K562 (cell line): Measurements from ENCODE around the gene RPS6KL1. TPM values are rescaled to one million over a fixed set of nuclear protein-coding genes. Genes with fewer than 3 reads are reported as not detected.

Source experiments
- ATAC-seq: fragments of 200-7000 bp; cut with Tn5 transposase; 3 replicates; pipeline ENCODE4 v1.9.1; 2020; ENCODE audit warnings: moderate library complexity
- BruUV-seq: library from RNA; stranded (reverse); fragments of 400-500 nt; replicated peaks from 2 replicates; lab custom pipeline; 2021; lab: Mats Ljungman, UMichigan
- CTCF ChIA-PET: fragments of 300-600 bp; formaldehyde crosslinking; extraction: SDS; loops from one replicate; lab custom pipeline; 2021; ENCODE audit warnings: low intra/inter-chr PET ratio; lab: Yijun Ruan, JAX
- POLR2A ChIA-PET: fragments of 300-600, 350-650 bp; sonication (Branson Sonifier 250); formaldehyde crosslinking; extraction: SDS; loops from one replicate; lab custom pipeline; 2021; ENCODE audit warnings: antibody characterized with exemption, inconsistent platforms; lab: Yijun Ruan, JAX
- DNase-seq, 4 experiments: peaks; one replicate each; pipeline versions ENCODE4 v3.0.0 to v3.0.0-alpha.2; 2011 to 2018; ENCODE audit warnings: low spot score in 3 of 4, mixed read lengths in 3 of 4; ENCODE audit errors: extremely low read depth in 1 of 4
- FAIRE-seq: peaks from 2 replicates; lab custom pipeline; 2011; peaks lifted over from hg19 to GRCh38; lab: Jason Lieb, UNC
- H2AFZ ChIP-seq: 2 replicates; pipeline ENCODE4 v1.6.0; 2011; ENCODE audit warnings: low read depth, low read length, control low read depth, inconsistent platforms
- H3K27ac ChIP-seq: fragments of 200-600 bp; 3 replicates; pipeline ENCODE4 v1.8.0; 2011; ENCODE audit warnings: low read depth, mild to moderate bottlenecking, control low read depth, inconsistent platforms, low read length, moderate library complexity, mixed read lengths; ENCODE audit errors: extremely low read depth
- H3K27me3 ChIP-seq, 2 experiments: fragments of 300-600 bp in 1 of 2; 2 replicates in 1 of 2; 3 replicates in 1 of 2; pipeline versions ENCODE4 v1.6.0 to v1.8.0; 2011; ENCODE audit warnings: inconsistent platforms in 2 of 2, low read length in 2 of 2, mild to moderate bottlenecking in 1 of 2, mixed read lengths in 1 of 2, moderate library complexity in 1 of 2; ENCODE audit not compliant: control insufficient read depth in 2 of 2, insufficient read depth in 2 of 2
- H3K36me3 ChIP-seq: fragments of 300-600 bp; 3 replicates; pipeline ENCODE4 v1.8.0; 2011; ENCODE audit warnings: mild to moderate bottlenecking, low read length, inconsistent platforms; ENCODE audit not compliant: control insufficient read depth, insufficient read depth
- H3K4me1 ChIP-seq, 2 experiments: fragments of 200-600 bp in 1 of 2; replicated peaks in 1 of 2; 2 replicates in 1 of 2; 3 replicates in 1 of 2; pipeline versions ENCODE4 v1.5.1 to v1.8.0; 2011; ENCODE audit warnings: inconsistent platforms in 2 of 2, low read length in 2 of 2, mild to moderate bottlenecking in 1 of 2, mixed read lengths in 1 of 2, moderate library complexity in 1 of 2; ENCODE audit not compliant: control insufficient read depth in 2 of 2, insufficient read depth in 2 of 2
- H3K4me2 ChIP-seq: 2 replicates; pipeline ENCODE4 v1.6.1; 2011; ENCODE audit warnings: low read length, control low read depth, inconsistent platforms, mixed read lengths; ENCODE audit not compliant: insufficient read depth
- H3K4me3 ChIP-seq: fragments of 200-600 bp; sonication (generic), shearing (Covaris generic); 2 replicates; pipeline ENCODE4 v1.5.1; 2016; ENCODE audit warnings: control low read depth, inconsistent platforms
- H3K79me2 ChIP-seq: fragments of 200-600 bp; 3 replicates; pipeline ENCODE4 v1.8.0; 2011; ENCODE audit warnings: low read length, inconsistent platforms; ENCODE audit not compliant: control insufficient read depth, insufficient read depth
- H3K9ac ChIP-seq, 2 experiments: 2 replicates each; pipeline versions ENCODE4 v1.6.0 to v1.6.1; 2011; ENCODE audit warnings: low read depth in 2 of 2, low read length in 2 of 2, control low read depth in 1 of 2, inconsistent platforms in 1 of 2, mild to moderate bottlenecking in 1 of 2, mixed read lengths in 1 of 2; ENCODE audit not compliant: insufficient read depth in 1 of 2
- H3K9me1 ChIP-seq: one replicate; pipeline ENCODE4 v1.6.0; 2011; ENCODE audit warnings: inconsistent platforms, mild to moderate bottlenecking, low read length, moderate library complexity; ENCODE audit not compliant: control insufficient read depth, insufficient read depth
- H3K9me3 ChIP-seq: replicated peaks from 2 replicates; pipeline ENCODE4 v1.5.1; 2011; ENCODE audit warnings: low read depth, low read length, inconsistent platforms; ENCODE audit not compliant: control insufficient read depth, insufficient read depth
- H4K20me1 ChIP-seq: replicated peaks from 2 replicates; pipeline ENCODE4 v1.6.1; 2011; ENCODE audit warnings: low read length, inconsistent platforms, mixed read lengths; ENCODE audit not compliant: control insufficient read depth, insufficient read depth
- ATF7 ChIP-seq: fragments of 450-650 bp; IDR thresholded peaks from 2 replicates; pipeline ENCODE4 v1.7.1; 2014; ENCODE audit warnings: mild to moderate bottlenecking, moderate library complexity
- CEBPB ChIP-seq: fragments of 450-650 bp; IDR thresholded peaks from 2 replicates; pipeline ENCODE4 v1.6.1; 2016; ENCODE audit warnings: missing genetic modification characterization, missing compliant biosample characterization
- EP300 ChIP-seq: IDR thresholded peaks from 2 replicates; pipeline ENCODE4 v1.6.1; 2012; ENCODE audit warnings: low read length, improper control_type of control experiment
- GTF2A2 ChIP-seq: IDR thresholded peaks from 2 replicates; pipeline ENCODE4 v1.6.1; 2016; ENCODE audit warnings: mild to moderate bottlenecking, missing genetic modification characterization, missing compliant biosample characterization
- HDAC8 ChIP-seq: fragments of 450-650 bp; IDR thresholded peaks from 2 replicates; pipeline ENCODE4 v1.6.1; 2016; ENCODE audit warnings: mild to moderate bottlenecking, missing genetic modification characterization, moderate library complexity, missing compliant biosample characterization
- HMBOX1 ChIP-seq: sonication (generic); IDR thresholded peaks from 2 replicates; pipeline ENCODE4 v1.6.1; 2016
- KHSRP ChIP-seq: fragments of 450-650 bp; IDR thresholded peaks from 2 replicates; pipeline ENCODE4 v1.6.1; 2017
- PURB ChIP-seq: sonication (generic); formaldehyde crosslinking; IDR thresholded peaks from 2 replicates; pipeline ENCODE4 v1.9.0; 2021; ENCODE audit warnings: low read depth, mild to moderate bottlenecking, missing genetic modification reagents
- RFX5 ChIP-seq: IDR thresholded peaks from 2 replicates; pipeline ENCODE4 v1.6.1; 2011; ENCODE audit warnings: low read depth, mild to moderate bottlenecking, improper control_type of control experiment, low read length
- SIX5 ChIP-seq, 2 experiments: IDR thresholded peaks; 2 replicates each; pipeline ENCODE4 v1.6.1; 2011; ENCODE audit warnings: low read length in 2 of 2, borderline replicate concordance in 1 of 2, low read depth in 1 of 2, mild to moderate bottlenecking in 1 of 2, moderate library complexity in 1 of 2; ENCODE audit not compliant: insufficient read depth in 1 of 2
- STAG1 ChIP-seq: sonication (generic); formaldehyde crosslinking; IDR thresholded peaks from 2 replicates; pipeline ENCODE4 v1.5.0; 2020; ENCODE audit warnings: missing genetic modification reagents, borderline replicate concordance
- ZBTB2 ChIP-seq: fragments of 450-650 bp; IDR thresholded peaks from 2 replicates; pipeline ENCODE4 v1.6.1; 2016; ENCODE audit warnings: antibody characterized with exemption
- ZC3H4 ChIP-seq: sonication (generic); formaldehyde crosslinking; IDR thresholded peaks from 2 replicates; pipeline ENCODE4 v1.9.0; 2021; ENCODE audit warnings: missing genetic modification reagents, borderline replicate concordance
- ZNF174 ChIP-seq: fragments of 250-450 bp; sonication (Bioruptor Pico); IDR thresholded peaks from 2 replicates; pipeline ENCODE4 v1.4.0; 2020; ENCODE audit warnings: mild to moderate bottlenecking
- WGBS: fragments of 100-300 bp; shearing (Covaris generic); methylation state at CpG from one replicate; pipeline ENCODE4 v1.1.6; 2016; ENCODE audit warnings: low coverage, mixed read lengths; ENCODE audit not compliant: insufficient coverage; ENCODE audit errors: missing lambda C conversion rate; 5-methylcytosine and 5-hydroxymethylcytosine counted together
- in situ Hi-C: fragments of 300-500 bp; cut with MboI; formaldehyde crosslinking; loops from 4 replicates; pipeline ENCODE4 v1.15.0; 2018; ENCODE audit warnings: inconsistent platforms, mixed read lengths
- intact Hi-C: fragments of 100-400 bp; cut with micrococcal nuclease; formaldehyde crosslinking; loops from 2 replicates; pipeline ENCODE4 v1.14.2; 2022
- polyA plus RNA-seq, 8 experiments: library from polyadenylated mRNA; depleted of rRNA in 4 of 8; stranded (reverse) in 5 of 8; unstranded in 3 of 8; fragments of >200 nt; fragmentation: Nextera tagmentation in 2 of 8; fragmentation: Illumina TruSeq in 1 of 8; extraction: Ambion mirVana in 2 of 8; extraction: Trizol in 1 of 8; gene quantifications; 2 replicates each; pipeline versions ENCODE4 v1.2.1 to v1.2.3, GENCODE V29; 2011 to 2014; ENCODE audit warnings: inconsistent platforms in 1 of 8, missing spikeins in 1 of 8
- total RNA-seq, 7 experiments: library from RNA; depleted of rRNA in 6 of 7; stranded (reverse); fragments of >200 nt in 6 of 7; fragmentation: Illumina TruSeq in 2 of 7; extraction: Trizol in 2 of 7; gene quantifications; 2 replicates each; pipeline versions ENCODE4 v1.2.1 to v1.2.3, GENCODE V29; 2011 to 2021; ENCODE audit warnings: low replicate concordance in 1 of 7
- TF ChIP-seq, protein P1 (sequence below): fragments of 450-650 bp; IDR thresholded peaks from 2 replicates; pipeline ENCODE4 v1.6.1; 2017; ENCODE audit warnings: antibody characterized with exemption
- TF ChIP-seq, protein P2 (sequence below): fragments of 250-450 bp; sonication (Bioruptor Pico); IDR thresholded peaks from 2 replicates; pipeline ENCODE4 v1.8.0; 2022; ENCODE audit warnings: moderate library complexity, mild to moderate bottlenecking, inconsistent platforms

RPS6KL1 gene
- total and polyA plus RNA-seq, 9 of the 15 experiments (the other 6 are each of a cell fraction or from before 2014, with no cell fraction given) = 0.91 to 15.5 (median 8.1) TPM

DNA sequence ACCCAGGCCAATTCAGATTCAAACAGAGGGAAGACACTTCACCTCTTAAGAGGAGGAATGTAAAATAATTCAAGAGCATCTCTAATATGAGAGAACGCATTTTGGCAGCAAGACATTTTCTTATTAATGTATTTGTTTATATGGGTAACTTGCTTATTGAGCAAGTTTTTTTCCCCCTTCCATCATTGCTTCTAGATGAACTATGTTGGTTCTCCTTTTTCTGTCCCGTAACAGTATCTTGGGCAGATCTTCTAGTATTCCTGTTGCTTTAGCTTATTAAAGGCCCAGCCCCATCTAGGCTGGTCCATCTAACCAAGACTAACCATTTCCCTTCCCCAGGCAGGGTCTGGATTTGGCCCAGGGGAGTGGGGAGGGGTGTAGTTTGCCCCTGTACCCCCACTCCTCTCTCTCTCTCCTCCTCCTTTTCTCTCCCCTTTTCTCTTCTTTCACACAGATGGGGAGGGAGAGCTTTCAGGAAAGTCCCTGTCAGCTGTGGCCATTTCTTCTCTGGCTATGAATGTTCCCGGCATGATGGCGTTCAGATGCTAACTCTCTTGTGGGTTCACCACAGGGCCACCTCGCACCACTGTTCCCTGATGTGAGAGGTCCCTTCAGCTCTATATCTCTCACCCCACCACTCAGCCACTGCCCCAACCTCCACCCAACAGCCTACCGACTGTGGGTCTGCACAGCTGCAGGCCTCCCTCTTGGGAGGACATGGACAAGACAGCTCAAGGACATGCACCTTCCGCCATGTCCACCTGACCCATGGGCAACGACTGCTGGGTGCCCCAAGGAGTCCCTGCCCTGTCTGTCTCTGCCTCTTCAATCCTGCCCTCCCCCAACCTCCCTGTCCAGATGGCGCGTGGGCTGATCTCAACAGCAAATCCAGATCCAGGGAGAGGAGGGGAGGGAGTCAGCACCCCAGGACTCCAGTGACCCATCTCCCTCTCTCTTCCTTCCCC is 15.8 kb upstream of the RPS6KL1 start:
- Histone ChIP-seq H2AFZ (no peak overlapping the region), H3K9ac (no peak overlapping the region), H3K9me1 (peaks cover 2% of the 10 kb centered on the region), H4K20me1 (no peaks in the 10 kb centered on the region), H3K4me2 (no peak overlapping the region), H3K4me3 (no peak overlapping the region), H3K27me3 (no peaks in the 10 kb centered on the region), H3K4me1 (peaks cover 9 to 39% of the 10 kb centered on the region in 2 experiments; a peak in 4 of 5 replicates), H3K27ac (no peak overlapping the region), H3K79me2 (no peaks in the 10 kb centered on the region), H3K9me3 (no peaks in the 10 kb centered on the region; the same call in 1 of the 2 replicates), H3K36me3 (no peaks in the 10 kb centered on the region)
- POLR2A ChIA-PET = interaction anchor here (0.6 to 1.1 kb wide), 2 partner anchors 26 to 131 kb away, joined by 3 read pairs; partner anchors contain the start of gene ZC2HC1C
- 94% methylated on average over 4 of the region's 10 CpGs for WGBS
- no peak for FAIRE-seq
- intact Hi-C loops (no loop called here), in situ Hi-C loops (no loop called here)
- BruUV-seq = no TSS peak
- ATAC-seq = no peak
- CTCF ChIA-PET = no interaction called here
- DNase-seq = no peak
- TF ChIP-seq, protein P1, sequence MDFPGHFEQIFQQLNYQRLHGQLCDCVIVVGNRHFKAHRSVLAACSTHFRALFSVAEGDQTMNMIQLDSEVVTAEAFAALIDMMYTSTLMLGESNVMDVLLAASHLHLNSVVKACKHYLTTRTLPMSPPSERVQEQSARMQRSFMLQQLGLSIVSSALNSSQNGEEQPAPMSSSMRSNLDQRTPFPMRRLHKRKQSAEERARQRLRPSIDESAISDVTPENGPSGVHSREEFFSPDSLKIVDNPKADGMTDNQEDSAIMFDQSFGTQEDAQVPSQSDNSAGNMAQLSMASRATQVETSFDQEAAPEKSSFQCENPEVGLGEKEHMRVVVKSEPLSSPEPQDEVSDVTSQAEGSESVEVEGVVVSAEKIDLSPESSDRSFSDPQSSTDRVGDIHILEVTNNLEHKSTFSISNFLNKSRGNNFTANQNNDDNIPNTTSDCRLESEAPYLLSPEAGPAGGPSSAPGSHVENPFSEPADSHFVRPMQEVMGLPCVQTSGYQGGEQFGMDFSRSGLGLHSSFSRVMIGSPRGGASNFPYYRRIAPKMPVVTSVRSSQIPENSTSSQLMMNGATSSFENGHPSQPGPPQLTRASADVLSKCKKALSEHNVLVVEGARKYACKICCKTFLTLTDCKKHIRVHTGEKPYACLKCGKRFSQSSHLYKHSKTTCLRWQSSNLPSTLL = no peak
- TF ChIP-seq SIX5 (IDR thresholded peaks at IDR 0.05; ENCODE audit: borderline replicate concordance in 1 of 2, insufficient read depth in 1 of 2, low read depth in 1 of 2, low read length in 2 of 2) (no peak), GTF2A2 (tag) (no peak), EP300 (no peak), HDAC8 (tag) (no peak), CEBPB (tag) (no peak), RFX5 (no peak), ATF7 (no peak), KHSRP (no peak), PURB (CRISPR knock-in tag) (no peak), HMBOX1 (no peak), ZBTB2 (no peak), STAG1 (no peak), ZC3H4 (CRISPR knock-in tag) (no peak), ZNF174 (no peak)
- TF ChIP-seq, protein P2, sequence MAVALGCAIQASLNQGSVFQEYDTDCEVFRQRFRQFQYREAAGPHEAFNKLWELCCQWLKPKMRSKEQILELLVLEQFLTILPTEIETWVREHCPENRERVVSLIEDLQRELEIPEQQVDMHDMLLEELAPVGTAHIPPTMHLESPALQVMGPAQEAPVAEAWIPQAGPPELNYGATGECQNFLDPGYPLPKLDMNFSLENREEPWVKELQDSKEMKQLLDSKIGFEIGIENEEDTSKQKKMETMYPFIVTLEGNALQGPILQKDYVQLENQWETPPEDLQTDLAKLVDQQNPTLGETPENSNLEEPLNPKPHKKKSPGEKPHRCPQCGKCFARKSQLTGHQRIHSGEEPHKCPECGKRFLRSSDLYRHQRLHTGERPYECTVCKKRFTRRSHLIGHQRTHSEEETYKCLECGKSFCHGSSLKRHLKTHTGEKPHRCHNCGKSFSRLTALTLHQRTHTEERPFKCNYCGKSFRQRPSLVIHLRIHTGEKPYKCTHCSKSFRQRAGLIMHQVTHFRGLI = no peak
